ENCODE measurements around the gene POLR2L. TPM values are rescaled to one million over a fixed set of nuclear protein-coding genes. Genes with fewer than 3 reads are reported as not detected.

POLR2L gene
- total RNA-seq, 1 experiment from 2014 or later, result 211 TPM

DNA sequence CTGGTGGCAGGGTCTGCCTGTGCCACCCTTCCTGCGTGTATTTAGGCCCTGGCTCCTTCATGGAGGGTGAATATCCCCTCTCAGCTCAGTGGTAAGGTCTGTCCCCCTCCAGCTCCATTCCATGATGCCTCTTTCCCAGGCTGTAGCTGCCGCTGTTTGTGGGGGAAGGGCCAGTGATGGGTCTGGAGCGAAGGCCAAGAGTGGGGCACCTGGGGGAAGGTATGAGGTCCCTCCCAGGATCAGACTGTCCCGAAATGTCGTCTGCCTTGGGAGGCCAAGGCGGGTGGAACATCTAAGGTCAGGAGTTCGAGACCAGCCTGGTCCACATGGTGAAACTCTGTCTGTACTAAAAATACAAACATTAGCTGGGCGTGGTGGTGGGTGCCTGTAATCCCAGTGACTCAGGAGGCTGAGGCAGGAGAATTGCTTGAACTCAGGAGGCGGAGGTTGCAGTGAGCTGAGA lies 8.4 kb downstream of the POLR2L start:
- H3K27me3 ChIP-seq (ENCODE audit: insufficient read depth, low read length), result no peaks in the 10 kb centered on the region
- H2AFZ ChIP-seq (ENCODE audit: low read depth, low read length, poor library complexity, severe bottlenecking), result no peak overlapping the region
- H3K4me1 ChIP-seq (ENCODE audit: control insufficient read depth in 1 of 2, insufficient read depth in 2 of 2, low read length in 2 of 2), result peaks cover 28 to 64% of the 10 kb centered on the region in 2 experiments
- TF ChIP-seq SRF (IDR thresholded peaks at IDR 0.05; ENCODE audit: low read depth) (no peak), POLR2AphosphoS5 (IDR thresholded peaks at IDR 0.05; ENCODE audit: low read depth, low read length) (0 out of 2 replicates have a peak, but pooled peaks have one; percentile 11)
- ChIA-PET POLR2A (interaction anchor here (1.7 to 2.2 kb wide), 4 partner anchors 10 to 25 kb away, joined by 9 to 26 read pairs (median 14); partner anchors contain the start of gene RPLP2), CTCF (interaction anchor here (1.1 kb wide), 1 partner anchor 23 kb away, joined by 3 read pairs; no protein-coding TSS in a partner anchor), RAD21 (ENCODE audit: low non-redundant PET in 1 of 2, low total read pairs in 2 of 2, uncharacterized antibody in 2 of 2, unreplicated experiment in 2 of 2) (no interaction called here)
- peaks cover 57% of the 10 kb centered on the region for H3K79me2 ChIP-seq (ENCODE audit: insufficient read depth, low read length)
- peak overlapping the region; percentile 96 for H3K4me2 ChIP-seq (ENCODE audit: low read length)
- no peaks in the 10 kb centered on the region for H3K9me2 ChIP-seq (ENCODE audit: insufficient read depth)
- ATAC-seq (no peak), DNase-seq (ENCODE audit: low read depth, low spot score) (no peak)
- peaks cover 10% of the 10 kb centered on the region; the same call in 1 of the 2 replicates for H4K20me1 ChIP-seq (ENCODE audit: insufficient read depth)
- no peaks in the 10 kb centered on the region for H3K9me3 ChIP-seq (ENCODE audit: control insufficient read depth in 1 of 2, insufficient read depth in 1 of 2, low read depth in 1 of 2, low read length in 2 of 2)
- no TSS peak for BruUV-seq (replicated peaks)
- peak overlapping the region; percentile 93 for H3K9ac ChIP-seq (ENCODE audit: low read length)
- H3K4me3 ChIP-seq (replicated peaks in 1 of 2; ENCODE audit: low read depth in 1 of 2, low read length in 2 of 2), result peak overlapping the region; percentile 82 to 90
- intact Hi-C loops (cut with micrococcal nuclease), result no loop called here
- peak overlapping the region; percentile 96 for H3K27ac ChIP-seq (ENCODE audit: low read depth, low read length)
- peaks cover 3 to 22% of the 10 kb centered on the region in 2 experiments; a peak in 2 of 4 replicates for H3K36me3 ChIP-seq (ENCODE audit: control insufficient read depth in 1 of 2, insufficient read depth in 2 of 2, low read length in 2 of 2)

DNA sequence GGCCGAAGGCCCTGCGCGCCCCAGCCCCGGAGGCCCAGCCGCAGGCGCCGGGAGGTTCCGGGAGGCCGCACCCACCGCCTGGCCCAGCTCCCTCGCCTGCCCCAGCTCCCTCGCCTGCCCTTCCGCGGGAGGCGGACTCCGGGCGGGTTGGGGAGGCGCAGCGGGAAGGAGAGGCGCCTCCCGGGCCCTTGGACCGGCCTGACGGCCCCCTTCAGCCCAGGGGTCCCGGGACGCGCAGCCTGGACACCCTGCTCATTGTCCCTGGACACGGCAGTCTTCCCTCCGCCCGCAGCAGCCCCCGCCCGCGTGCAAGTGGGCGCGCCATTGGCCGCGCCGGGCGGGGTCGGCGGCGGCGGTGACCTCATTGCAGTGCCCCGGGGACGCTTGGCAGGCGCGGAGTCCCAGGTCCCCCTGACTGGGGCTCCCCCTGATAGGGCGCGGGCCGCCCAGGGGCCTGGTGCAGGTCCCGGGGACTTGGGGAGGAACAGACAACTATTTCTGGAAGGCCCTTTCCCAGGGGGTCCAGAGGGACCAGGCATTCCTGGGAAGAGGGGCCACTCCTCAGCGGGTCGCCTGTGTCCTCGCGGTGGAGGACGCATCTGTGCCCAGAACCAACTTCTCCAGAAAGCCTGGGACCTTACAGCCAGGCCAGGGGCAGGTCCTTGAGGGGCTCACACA lies 9.1 kb downstream of the POLR2L start:
- H3K4me2 ChIP-seq (ENCODE audit: low read length), result peak overlapping the region; percentile 96
- H3K36me3 ChIP-seq (ENCODE audit: control insufficient read depth in 1 of 2, insufficient read depth in 2 of 2, low read length in 2 of 2), result peaks cover 3 to 21% of the 10 kb centered on the region in 2 experiments; a peak in 2 of 4 replicates
- TF ChIP-seq JUND (IDR thresholded peaks at IDR 0.05), result no peak
- TF ChIP-seq, protein P1, sequence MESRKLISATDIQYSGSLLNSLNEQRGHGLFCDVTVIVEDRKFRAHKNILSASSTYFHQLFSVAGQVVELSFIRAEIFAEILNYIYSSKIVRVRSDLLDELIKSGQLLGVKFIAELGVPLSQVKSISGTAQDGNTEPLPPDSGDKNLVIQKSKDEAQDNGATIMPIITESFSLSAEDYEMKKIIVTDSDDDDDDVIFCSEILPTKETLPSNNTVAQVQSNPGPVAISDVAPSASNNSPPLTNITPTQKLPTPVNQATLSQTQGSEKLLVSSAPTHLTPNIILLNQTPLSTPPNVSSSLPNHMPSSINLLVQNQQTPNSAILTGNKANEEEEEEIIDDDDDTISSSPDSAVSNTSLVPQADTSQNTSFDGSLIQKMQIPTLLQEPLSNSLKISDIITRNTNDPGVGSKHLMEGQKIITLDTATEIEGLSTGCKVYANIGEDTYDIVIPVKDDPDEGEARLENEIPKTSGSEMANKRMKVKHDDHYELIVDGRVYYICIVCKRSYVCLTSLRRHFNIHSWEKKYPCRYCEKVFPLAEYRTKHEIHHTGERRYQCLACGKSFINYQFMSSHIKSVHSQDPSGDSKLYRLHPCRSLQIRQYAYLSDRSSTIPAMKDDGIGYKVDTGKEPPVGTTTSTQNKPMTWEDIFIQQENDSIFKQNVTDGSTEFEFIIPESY (IDR thresholded peaks at IDR 0.05; ENCODE audit: extremely low read depth, insufficient replicate concordance, low read length), result no peak
- TF ChIP-seq POLR2AphosphoS5 (IDR thresholded peaks at IDR 0.05; ENCODE audit: low read depth, low read length), result no peak
- TF ChIP-seq SP1 (IDR thresholded peaks at IDR 0.05; ENCODE audit: low read depth), result no peak
- H3K9me3 ChIP-seq (ENCODE audit: control insufficient read depth in 1 of 2, insufficient read depth in 1 of 2, low read depth in 1 of 2, low read length in 2 of 2), result no peaks in the 10 kb centered on the region
- intact Hi-C loops (cut with micrococcal nuclease), result no loop called here
- POLR2A ChIA-PET, result interaction anchor here (1.0 to 2.2 kb wide), 4 partner anchors 10 to 13 kb away, joined by 3 to 26 read pairs (median 10); partner anchors contain the start of gene PNPLA2
- H3K4me1 ChIP-seq (ENCODE audit: control insufficient read depth in 1 of 2, insufficient read depth in 2 of 2, low read length in 2 of 2), result peaks cover 23 to 59% of the 10 kb centered on the region in 2 experiments
- H3K27ac ChIP-seq (ENCODE audit: low read depth, low read length), result peak overlapping the region; percentile 96
- peaks cover 54% of the 10 kb centered on the region for H3K79me2 ChIP-seq (ENCODE audit: insufficient read depth, low read length)
- H3K27me3 ChIP-seq (ENCODE audit: insufficient read depth, low read length), result no peaks in the 10 kb centered on the region
- DNase-seq (ENCODE audit: low read depth, low spot score) (no peak), ATAC-seq (peak; percentile 2; the same call in 1 of the 2 replicates)
- peak overlapping the region; percentile 93 for H3K9ac ChIP-seq (ENCODE audit: low read length)
- peaks cover 6% of the 10 kb centered on the region; the same call in 1 of the 2 replicates for H4K20me1 ChIP-seq (ENCODE audit: insufficient read depth)
- RAD21 ChIA-PET (ENCODE audit: low non-redundant PET in 1 of 2, low total read pairs in 2 of 2, uncharacterized antibody in 2 of 2, unreplicated experiment in 2 of 2), result no interaction called here
- CTCF ChIA-PET, result no interaction called here
- no peaks in the 10 kb centered on the region for H3K9me2 ChIP-seq (ENCODE audit: insufficient read depth)
- peak overlapping the region; percentile 82 to 90 for H3K4me3 ChIP-seq (replicated peaks in 1 of 2; ENCODE audit: low read depth in 1 of 2, low read length in 2 of 2)
- H2AFZ ChIP-seq (ENCODE audit: low read depth, low read length, poor library complexity, severe bottlenecking), result no peak overlapping the region
- BruUV-seq (replicated peaks), result no TSS peak
